NCI-H1048 (cell line): ENCODE measurements around the gene ABHD16B.
"Not testable (repeated sequence)": the region's sequence is repeated elsewhere in the genome, so short reads cannot be mapped to it uniquely, and the experiment has no call there.

Experiments
- DNase-seq: peaks from one replicate; lab custom pipeline; 2025; lab: John Stamatoyannopoulos, UW

Gene ABHD16B

GRCh38 chr20:63878899-63879663 is 17.8 kb downstream of the ABHD16B start:
- DNase-seq, result no peak

- not testable (repeated sequence) for DNase-seq
These were observed 19.6 kb downstream of the ABHD16B start for GRCh38 chr20:63880901-63881300.

- no peak for DNase-seq
These were observed 20.3 kb downstream of the ABHD16B start for GRCh38 chr20:63881451-63882226.

- DNase-seq, result no peak
These were observed 21.2 kb downstream of the ABHD16B start for GRCh38 chr20:63882257-63883200.

- DNase-seq, result no peak
These were observed 21.9 kb downstream of the ABHD16B start for GRCh38 chr20:63883201-63883593.

- no peak for DNase-seq
These were observed 23.4 kb downstream of the ABHD16B start for GRCh38 chr20:63884506-63885263.

- DNase-seq, result no peak
These were observed 24.2 kb downstream of the ABHD16B start for GRCh38 chr20:63885264-63886053.

- DNase-seq, result no peak
These were observed 24.7 kb downstream of the ABHD16B start for GRCh38 chr20:63886054-63886419.

- DNase-seq, result no peak
These were observed 25.6 kb downstream of the ABHD16B start for GRCh38 chr20:63886921-63887320.

- no peak for DNase-seq
These were observed 28.2 kb downstream of the ABHD16B start for GRCh38 chr20:63889241-63890200.

GRCh38 chr20:63890201-63890576 is 28.9 kb downstream of the ABHD16B start:
- DNase-seq, result no peak

- no peak for DNase-seq
These were observed 29.3 kb downstream of the ABHD16B start for GRCh38 chr20:63890616-63891015.

GRCh38 chr20:63891061-63892002 is 30.0 kb downstream of the ABHD16B start:
- DNase-seq, result no peak

- DNase-seq, result no peak
These were observed 31.1 kb downstream of the ABHD16B start for GRCh38 chr20:63892402-63892801.

- no peak for DNase-seq
These were observed 32.7 kb downstream of the ABHD16B start for GRCh38 chr20:63893999-63894357.

GRCh38 chr20:63894358-63895201 is 33.3 kb downstream of the ABHD16B start, which contains the start of gene DNAJC5:
TSS of gene DNAJC5 (plus strand) at chr20:63895126. CDS start at chr20:63928346, 33,220 bp downstream.
- DNase-seq, result peak; percentile 89

- no peak for DNase-seq
These were observed 34.1 kb downstream of the ABHD16B start for GRCh38 chr20:63895202-63895951.
